SK-N-MC (cell line): ENCODE results near the gene FKBP8.

ENCODE experiments used
- EZH2 ChIP-seq: fragments of 200-600 bp; sonication (generic); IDR thresholded peaks from one replicate; pipeline ENCODE4 v1.6.1; 2017; ENCODE audit warnings: antibody characterized with exemption
- POLR2AphosphoS5 ChIP-seq: IDR thresholded peaks from 2 replicates; pipeline ENCODE4 v1.6.1; 2012; ENCODE audit warnings: mild to moderate bottlenecking, low read depth, low read length, borderline replicate concordance

DNA sequence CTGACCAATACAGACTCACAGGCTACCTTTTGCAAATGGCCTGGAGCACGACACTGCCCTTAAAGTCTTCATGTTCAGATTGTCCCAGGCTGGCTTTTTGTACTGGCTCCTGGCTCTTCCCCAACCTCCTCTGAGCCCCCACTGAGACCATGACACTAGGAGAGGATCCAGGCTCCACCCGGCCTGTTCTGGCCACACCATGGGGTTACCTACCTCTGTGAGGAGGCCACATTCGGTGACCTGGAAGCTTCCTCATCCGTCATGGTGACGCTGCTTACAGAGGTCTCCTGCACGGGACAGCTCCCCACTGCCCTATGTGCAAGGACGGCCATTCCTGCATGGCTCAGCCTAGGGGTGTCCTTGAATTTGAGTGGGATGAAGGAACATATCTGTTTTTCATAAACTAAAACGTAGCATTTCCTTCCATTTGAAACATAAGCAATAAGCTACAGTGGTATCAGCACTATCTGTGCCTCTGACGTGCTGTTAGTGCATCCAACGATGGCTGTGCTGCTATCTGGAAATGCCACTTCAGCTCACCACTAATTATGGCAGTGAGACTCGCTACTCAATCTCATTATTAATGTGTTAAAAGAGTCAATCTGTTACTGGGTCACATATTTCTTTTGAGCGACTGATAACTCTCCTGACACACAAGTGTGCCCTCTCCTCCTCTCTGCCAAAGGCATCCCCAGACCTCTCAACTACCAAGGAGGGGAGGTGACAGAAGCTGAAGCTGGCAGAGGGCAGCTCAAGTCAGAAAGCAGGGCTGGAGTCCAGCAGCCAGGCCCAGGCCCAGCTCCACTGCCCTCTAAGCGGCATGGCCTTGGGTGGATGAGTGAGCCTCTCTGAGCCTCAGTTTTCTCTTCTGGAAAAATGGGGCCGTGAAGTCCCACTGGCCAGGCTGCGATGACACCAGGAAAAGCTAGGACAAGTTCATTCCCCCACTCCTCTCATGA, 51.1 kb downstream of the FKBP8 start:
- TF ChIP-seq POLR2AphosphoS5 (no peak), EZH2 (no peak)
